ENCODE measurements around the gene KCNIP2. TPM values are rescaled to one million over a fixed set of nuclear protein-coding genes. Genes with fewer than 3 reads are reported as not detected.
A peak's percentile ranks its signal among the peaks of the same experiment; 100 is the strongest.

KCNIP2 gene
- total RNA-seq, 4 donors from 2014 or later: 3.5 to 11.6 (median 5.5) TPM

GRCh38 chr10:101818872-101819633 lies 24.5 kb downstream of the KCNIP2 start:
- Histone ChIP-seq H3K36me3 (no peaks in the 10 kb centered on the region), H3K4me1 (peaks cover 0 to 29% (median 5%) of the 10 kb centered on the region in 4 donors), H3K27ac (peak overlapping the region; percentile 73 to 97 (median 95)), H3K4me3 (peak overlapping the region; percentile 27 to 99 (median 85)), H3K27me3 (no peaks in the 10 kb centered on the region), H3K9me3 (no peaks in the 10 kb centered on the region)
- peak; percentile 20 to 26 for TF ChIP-seq POLR2A (IDR thresholded peaks at IDR 0.05)
- TF ChIP-seq, protein P1, sequence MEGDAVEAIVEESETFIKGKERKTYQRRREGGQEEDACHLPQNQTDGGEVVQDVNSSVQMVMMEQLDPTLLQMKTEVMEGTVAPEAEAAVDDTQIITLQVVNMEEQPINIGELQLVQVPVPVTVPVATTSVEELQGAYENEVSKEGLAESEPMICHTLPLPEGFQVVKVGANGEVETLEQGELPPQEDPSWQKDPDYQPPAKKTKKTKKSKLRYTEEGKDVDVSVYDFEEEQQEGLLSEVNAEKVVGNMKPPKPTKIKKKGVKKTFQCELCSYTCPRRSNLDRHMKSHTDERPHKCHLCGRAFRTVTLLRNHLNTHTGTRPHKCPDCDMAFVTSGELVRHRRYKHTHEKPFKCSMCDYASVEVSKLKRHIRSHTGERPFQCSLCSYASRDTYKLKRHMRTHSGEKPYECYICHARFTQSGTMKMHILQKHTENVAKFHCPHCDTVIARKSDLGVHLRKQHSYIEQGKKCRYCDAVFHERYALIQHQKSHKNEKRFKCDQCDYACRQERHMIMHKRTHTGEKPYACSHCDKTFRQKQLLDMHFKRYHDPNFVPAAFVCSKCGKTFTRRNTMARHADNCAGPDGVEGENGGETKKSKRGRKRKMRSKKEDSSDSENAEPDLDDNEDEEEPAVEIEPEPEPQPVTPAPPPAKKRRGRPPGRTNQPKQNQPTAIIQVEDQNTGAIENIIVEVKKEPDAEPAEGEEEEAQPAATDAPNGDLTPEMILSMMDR (IDR thresholded peaks at IDR 0.05): no peak
- DNase-seq: peak in 1 of 3 donors; percentile 59

GRCh38 chr10:101818119-101818871 lies 25.3 kb downstream of the KCNIP2 start, which contains the start of gene OGA:
TSS of gene OGA (minus strand) at chr10:101818444. CDS start at chr10:101818022, 422 bp downstream.
- Histone ChIP-seq H3K27me3 (no peaks in the 10 kb centered on the region), H3K4me3 (peak within 1 kb of the TSS; percentile 79 to 100 (median 95)), H3K9me3 (no peaks in the 10 kb centered on the region), H3K36me3 (no peaks in the 10 kb centered on the region), H3K4me1 (peaks cover 0 to 32% (median 7%) of the 10 kb centered on the region in 4 donors), H3K27ac (peak within 1 kb of the TSS; percentile 95 to 97 (median 95))
- DNase-seq: peak; percentile 97 to 99 (median 97)
- TF ChIP-seq, protein P1 (IDR thresholded peaks at IDR 0.05): peak in 1 of 6 experiments; percentile 6
- peak; percentile 97 to 98 for TF ChIP-seq POLR2A (IDR thresholded peaks at IDR 0.05)

DNA sequence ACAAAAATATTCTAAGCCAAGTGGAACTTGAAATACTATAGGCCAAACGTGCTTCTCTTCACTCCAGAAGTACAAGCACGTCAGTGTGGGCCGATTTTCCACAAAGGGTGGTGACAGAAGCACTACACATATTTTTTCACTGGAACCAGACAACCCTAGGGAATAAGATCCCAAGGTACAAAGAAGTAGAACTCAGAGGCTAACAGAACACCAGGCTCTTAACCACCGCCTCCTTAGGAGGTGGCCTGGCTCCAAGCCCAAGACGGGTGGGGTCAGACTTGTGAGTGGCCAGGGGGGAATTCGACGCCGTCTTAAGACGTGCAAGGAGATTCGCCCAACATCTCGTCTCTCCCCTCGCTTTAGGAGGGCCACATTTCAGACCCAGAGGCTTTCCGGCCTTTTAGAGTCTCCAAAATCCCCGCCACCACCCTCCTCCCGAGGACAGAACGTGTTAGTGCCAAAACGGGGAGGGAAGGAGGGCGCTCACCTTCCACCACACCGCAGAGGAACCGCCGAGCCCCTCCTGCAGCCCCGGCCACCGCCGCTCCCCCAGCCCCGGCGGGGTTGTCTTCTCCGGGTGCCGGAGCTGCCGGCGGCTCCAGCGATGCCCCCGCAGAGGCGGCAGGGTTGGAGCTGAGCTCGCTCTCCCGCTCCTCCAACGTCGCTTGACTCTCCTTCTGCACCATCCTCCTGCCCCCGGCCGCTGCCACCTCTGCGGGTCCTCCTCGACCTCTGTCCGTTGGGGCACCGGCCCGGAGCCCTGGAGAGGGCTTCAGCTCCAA lies 26.1 kb downstream of the KCNIP2 start:
- Histone ChIP-seq H3K36me3 (peaks cover 0 to 5% (median 0%) of the 10 kb centered on the region in 3 donors), H3K4me1 (peaks cover 0 to 32% (median 8%) of the 10 kb centered on the region in 4 donors), H3K27ac (peak overlapping the region; percentile 95 to 97 (median 95)), H3K27me3 (no peaks in the 10 kb centered on the region), H3K4me3 (peak overlapping the region; percentile 79 to 100 (median 95)), H3K9me3 (no peaks in the 10 kb centered on the region)
- DNase-seq: peak in 2 of 3 donors; percentile 88 to 91
- TF ChIP-seq, protein P1 (IDR thresholded peaks at IDR 0.05): no peak
- TF ChIP-seq POLR2A (IDR thresholded peaks at IDR 0.05): peak; percentile 18 to 29

- H3K4me1 ChIP-seq: peaks cover 0 to 32% (median 9%) of the 10 kb centered on the region in 4 donors
- no peaks in the 10 kb centered on the region for H3K27me3 ChIP-seq
- H3K4me3 ChIP-seq: peak overlapping the region; percentile 79 to 100 (median 95)
- H3K36me3 ChIP-seq: peaks cover 0 to 11% (median 0%) of the 10 kb centered on the region in 3 donors
- TF ChIP-seq, protein P1 (IDR thresholded peaks at IDR 0.05): no peak
- TF ChIP-seq POLR2A (IDR thresholded peaks at IDR 0.05): no peak
- peak overlapping the region; percentile 95 to 97 (median 95) for H3K27ac ChIP-seq
- no peaks in the 10 kb centered on the region for H3K9me3 ChIP-seq
- no peak for DNase-seq
Measured at GRCh38 chr10:101816913-101817336, 26.7 kb downstream of the KCNIP2 start.

- no peak for DNase-seq
- Histone ChIP-seq H3K36me3 (peaks cover 0 to 17% (median 0%) of the 10 kb centered on the region in 3 donors), H3K4me3 (peak overlapping the region; percentile 79 to 100 (median 95)), H3K4me1 (peaks cover 0 to 32% (median 9%) of the 10 kb centered on the region in 4 donors), H3K9me3 (no peaks in the 10 kb centered on the region), H3K27me3 (no peaks in the 10 kb centered on the region), H3K27ac (peak overlapping the region in 2 of 4 donors; percentile 95)
- TF ChIP-seq, protein P1 (IDR thresholded peaks at IDR 0.05): no peak
- TF ChIP-seq POLR2A (IDR thresholded peaks at IDR 0.05): no peak
Measured at GRCh38 chr10:101816376-101816775, 27.2 kb downstream of the KCNIP2 start.

All from Peyer's patch (tissue), 4 donors.